GM19193 (cell line): ENCODE results near the gene C9orf57.

Source experiments
- POLR2A ChIP-seq: IDR thresholded peaks from 4 replicates; pipeline ENCODE4 v1.6.1; 2011; ENCODE audit not compliant: insufficient read depth, insufficient read length; ENCODE audit errors: extremely low read depth

The C9orf57 gene

DNA sequence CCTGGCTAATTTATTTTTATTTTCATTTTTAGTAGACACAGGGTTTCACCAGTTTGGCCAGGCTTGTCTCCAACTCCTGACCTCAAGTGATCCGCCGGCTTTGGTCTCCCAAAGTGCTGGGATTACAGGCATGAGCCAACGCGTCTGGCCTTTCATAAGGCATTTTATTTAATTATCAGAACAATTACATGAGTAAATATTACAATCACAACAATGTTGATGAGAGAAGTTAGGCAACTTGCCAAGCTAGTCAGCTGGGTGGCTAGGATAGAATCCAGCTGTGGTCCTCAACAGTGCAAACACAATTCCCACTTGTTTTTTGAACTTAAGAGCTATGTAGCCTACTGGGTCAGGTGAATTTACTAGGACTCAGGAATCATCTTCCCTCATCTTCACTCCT, 22.0 kb downstream of the C9orf57 start:
- no peak for TF ChIP-seq POLR2A

DNA sequence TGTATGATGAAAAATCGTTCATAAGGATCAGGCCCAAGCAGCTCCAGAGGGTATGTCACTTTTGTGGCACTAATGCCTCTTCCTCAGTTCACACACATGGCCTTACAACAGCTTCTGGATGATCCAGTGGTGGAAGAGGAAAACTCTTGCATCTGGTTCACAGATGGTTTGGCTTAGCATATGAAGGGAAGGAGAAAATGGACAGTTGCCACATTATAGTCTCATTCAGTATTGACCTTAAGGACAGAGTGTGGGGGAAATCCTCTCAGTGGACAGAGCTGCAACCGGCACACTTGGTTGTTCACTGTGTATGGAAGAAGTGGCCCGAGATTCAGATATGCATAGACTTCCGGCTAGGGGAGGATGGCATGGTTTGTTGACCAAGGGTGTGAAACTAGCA, 22.8 kb downstream of the C9orf57 start:
- no peak for TF ChIP-seq POLR2A

DNA sequence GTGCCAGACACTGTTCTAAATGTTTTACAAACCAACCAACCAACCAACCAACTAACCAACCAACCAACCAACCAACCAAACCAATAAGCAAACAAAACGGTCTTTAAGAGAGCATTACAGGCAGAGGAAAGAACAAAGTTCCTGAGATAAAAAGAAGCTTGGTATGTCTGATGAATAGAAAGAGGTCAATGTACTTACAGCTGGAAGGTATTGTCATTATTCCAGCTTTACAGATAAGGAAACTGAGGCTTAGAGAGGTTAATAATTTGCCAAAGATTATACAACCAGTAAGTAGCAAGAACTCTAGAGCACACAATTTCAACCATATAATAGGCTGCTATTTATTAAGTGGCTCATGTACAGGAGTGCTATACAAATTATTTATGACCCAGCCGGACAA, 29.6 kb downstream of the C9orf57 start:
- no peak for TF ChIP-seq POLR2A

DNA sequence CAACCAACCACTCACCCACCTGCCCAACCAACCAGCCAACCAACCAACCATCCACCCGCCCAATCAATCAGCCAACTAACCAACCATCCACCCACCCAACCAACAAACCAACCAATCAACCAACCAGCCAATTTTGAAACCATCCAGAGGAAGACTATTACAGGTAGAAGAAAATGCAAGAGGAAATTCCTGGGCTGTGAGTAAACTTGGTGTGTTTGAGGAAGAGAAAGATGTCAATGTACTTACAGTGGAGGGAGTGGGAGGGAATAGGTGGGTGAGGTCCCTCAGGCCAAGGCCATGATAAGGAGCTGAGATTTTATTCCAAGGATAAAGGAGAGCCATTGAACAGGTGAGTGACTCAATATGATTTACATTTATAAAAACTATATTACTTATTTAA, 30.4 kb downstream of the C9orf57 start:
- TF ChIP-seq POLR2A: no peak

DNA sequence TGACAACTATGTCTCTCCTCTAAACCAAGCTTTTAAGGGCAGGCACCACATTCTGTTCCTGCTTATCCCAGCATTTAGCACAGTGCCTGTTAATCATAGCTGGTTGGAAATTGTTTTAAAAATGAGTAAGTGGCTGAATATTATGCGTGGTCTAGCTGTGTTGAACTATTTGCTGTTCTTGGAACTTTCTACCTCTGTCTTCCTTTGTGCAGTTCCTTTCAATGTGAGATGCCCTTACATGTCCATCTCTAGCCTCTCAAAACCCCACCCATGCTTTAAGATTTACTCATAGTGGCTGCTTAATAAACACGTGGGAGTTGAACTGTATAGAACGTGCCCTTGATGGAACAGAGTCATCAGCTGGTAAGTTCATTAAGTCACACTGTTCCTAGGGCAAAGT, 34.5 kb downstream of the C9orf57 start:
- TF ChIP-seq POLR2A: no peak

DNA sequence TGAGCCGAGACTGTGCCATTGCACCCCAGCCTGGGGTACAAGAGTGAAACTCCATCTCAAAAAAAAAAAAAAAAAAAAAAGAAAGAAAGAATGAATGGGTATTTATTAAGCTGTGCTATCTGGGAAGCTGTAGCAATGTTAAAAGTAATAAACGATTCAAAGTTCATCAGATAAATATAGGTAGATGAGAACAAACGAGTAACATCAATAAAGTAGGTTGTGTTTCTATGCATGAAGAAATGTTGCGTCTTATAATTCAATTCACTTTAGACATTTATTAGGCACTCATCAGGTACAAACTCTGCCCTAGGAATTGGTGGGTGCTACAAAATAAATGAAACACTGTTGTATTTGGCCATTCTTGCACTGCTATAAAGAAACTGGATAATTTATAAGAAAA, 36.8 kb downstream of the C9orf57 start:
- no peak for TF ChIP-seq POLR2A

DNA sequence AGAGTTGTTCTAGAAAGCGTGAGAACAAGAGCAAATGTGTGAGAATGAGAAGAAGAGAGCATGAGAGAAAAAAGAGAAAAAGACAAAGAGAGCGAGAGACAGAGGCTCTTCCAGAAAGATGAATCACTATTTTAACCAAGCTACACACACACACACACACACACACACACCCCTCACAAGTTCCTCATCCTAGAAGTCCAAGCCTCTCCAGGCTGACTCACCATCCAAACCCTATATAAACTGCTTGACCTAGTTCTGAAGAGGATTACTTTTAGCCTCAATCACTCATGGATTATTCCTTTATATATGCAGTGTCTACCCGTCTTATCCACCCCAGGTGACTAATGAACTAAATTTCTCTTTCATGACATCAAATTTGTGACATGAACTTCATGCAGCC, 37.6 kb downstream of the C9orf57 start:
- no peak for TF ChIP-seq POLR2A

DNA sequence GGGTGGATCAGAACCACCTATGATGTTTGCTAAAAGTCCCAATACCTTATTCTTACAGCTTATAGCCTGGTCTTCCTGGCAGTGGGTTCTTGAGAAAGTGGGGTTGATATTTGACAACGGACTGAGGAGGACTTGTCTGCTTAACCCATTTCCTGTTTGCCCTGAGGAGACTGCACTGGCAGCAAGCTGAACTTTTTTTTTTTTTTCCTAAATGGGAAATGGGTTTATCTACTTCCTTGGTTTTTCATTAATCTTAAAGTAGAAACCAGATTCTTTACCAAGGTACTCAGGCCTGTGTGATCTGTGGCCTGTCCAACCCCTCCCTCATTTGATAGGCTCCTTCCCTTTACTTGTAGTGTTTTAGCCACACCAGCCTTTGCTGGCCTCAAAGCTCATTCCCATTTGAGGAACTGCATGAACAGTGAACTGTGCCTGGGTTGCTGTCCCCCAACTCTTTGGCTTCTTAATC, 47.1 kb downstream of the C9orf57 start:
- no peak for TF ChIP-seq POLR2A

DNA sequence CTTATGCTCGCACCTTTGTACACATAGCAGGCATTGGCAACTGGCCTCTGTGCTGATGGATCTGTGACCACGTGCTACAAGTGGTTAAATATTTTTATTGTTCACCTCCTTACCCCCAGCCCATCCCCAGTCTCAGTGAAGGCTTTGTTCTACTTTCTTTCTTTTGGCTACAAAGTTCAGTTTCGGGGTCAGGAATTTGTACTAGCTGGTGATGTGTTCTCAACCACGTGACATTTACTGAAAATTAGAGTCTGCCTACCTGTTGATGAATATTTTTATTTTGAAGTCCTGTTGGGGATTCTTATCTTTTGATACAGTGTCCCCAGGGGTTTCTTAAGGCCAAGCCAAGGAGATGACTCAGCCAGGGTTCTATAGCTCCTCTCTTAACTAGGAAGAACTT, 47.8 kb downstream of the C9orf57 start:
- no peak for TF ChIP-seq POLR2A

DNA sequence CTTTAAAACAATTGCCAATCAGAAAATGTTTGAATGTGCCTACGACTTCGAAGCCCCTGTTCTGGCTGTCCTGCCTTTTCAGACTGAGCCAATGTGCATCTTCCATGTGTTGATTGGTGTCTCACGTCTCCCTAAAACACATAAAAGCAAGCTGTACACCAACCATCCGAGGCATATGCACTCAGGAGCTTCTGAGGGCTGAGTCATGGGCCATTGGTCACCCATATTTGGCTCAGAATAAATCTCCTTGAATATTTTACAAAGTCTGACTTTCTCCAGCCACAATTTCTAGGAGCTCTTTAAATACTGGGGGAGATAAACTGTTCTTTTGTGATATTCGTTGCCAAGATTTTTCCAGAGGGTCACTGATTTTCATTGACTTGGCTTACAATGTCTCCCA, 53.9 kb downstream of the C9orf57 start:
- TF ChIP-seq POLR2A: no peak

DNA sequence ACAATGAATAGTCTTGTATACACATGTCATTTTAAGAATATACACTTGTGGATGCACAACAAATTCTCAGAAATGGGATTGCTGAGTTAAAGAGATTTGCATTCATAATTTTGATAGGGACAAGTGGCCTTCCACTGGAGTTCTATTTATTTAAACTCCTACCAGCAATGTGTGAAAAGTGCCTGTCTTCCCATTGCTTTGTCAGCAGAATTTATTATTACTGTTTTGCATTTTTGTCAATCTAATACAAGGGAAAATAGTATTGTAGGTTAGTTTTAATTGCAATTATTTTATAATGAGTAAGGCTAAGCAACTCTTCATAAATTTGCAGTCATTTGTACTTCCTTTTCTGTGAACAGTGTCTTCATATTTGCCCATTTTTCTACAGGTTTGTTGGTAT, 55.0 kb downstream of the C9orf57 start:
- no peak for TF ChIP-seq POLR2A
